GM23338 (cell line): ENCODE results near the gene ETNPPL. TPM values are rescaled to one million over a fixed set of nuclear protein-coding genes. Genes with fewer than 3 reads are reported as not detected.

Experiments
- ATAC-seq: fragments of 200-7000 bp; cut with Tn5 transposase; 3 replicates; pipeline ENCODE4 v1.9.1; 2020
- DNase-seq: peaks from one replicate; pipeline ENCODE4 v3.0.0-alpha.2; 2015; ENCODE audit warnings: low spot score
- H2AFZ ChIP-seq: fragments of 200-600 bp; sonication (generic); 2 replicates; pipeline ENCODE4 v1.8.0; 2016; ENCODE audit warnings: antibody characterized with exemption, mild to moderate bottlenecking, moderate library complexity
- H3F3A ChIP-seq: fragments of 200-600 bp; sonication (generic); replicated peaks from 2 replicates; pipeline ENCODE4 v1.8.0; 2017; ENCODE audit warnings: antibody characterized with exemption, mixed run types, low read depth
- H3K27ac ChIP-seq: fragments of 200-600 bp; sonication (generic); 2 replicates; pipeline ENCODE4 v1.6.1; 2016; ENCODE audit warnings: low read depth
- H3K27me3 ChIP-seq: fragments of 200-600 bp; sonication (generic); 2 replicates; pipeline ENCODE4 v1.8.0; 2016; ENCODE audit warnings: mild to moderate bottlenecking, mixed run types, moderate library complexity; ENCODE audit not compliant: insufficient read depth
- H3K36me3 ChIP-seq: fragments of 200-600 bp; sonication (generic); 2 replicates; pipeline ENCODE4 v1.8.0; 2016; ENCODE audit warnings: mild to moderate bottlenecking; ENCODE audit not compliant: insufficient read depth
- H3K4me1 ChIP-seq: fragments of 200-600 bp; sonication (generic); 2 replicates; pipeline ENCODE4 v1.8.0; 2016; ENCODE audit warnings: mild to moderate bottlenecking, moderate library complexity; ENCODE audit not compliant: insufficient read depth
- H3K4me2 ChIP-seq: fragments of 200-600 bp; sonication (generic); 2 replicates; pipeline ENCODE4 v1.7.1; 2017; ENCODE audit warnings: mixed run types
- H3K4me3 ChIP-seq: fragments of 200-600 bp; sonication (generic); 2 replicates; pipeline ENCODE4 v1.6.1; 2016; ENCODE audit warnings: mixed run types
- H3K79me2 ChIP-seq: fragments of 200-600 bp; sonication (generic); replicated peaks from 2 replicates; pipeline ENCODE4 v1.8.0; 2017; ENCODE audit warnings: mild to moderate bottlenecking; ENCODE audit not compliant: insufficient read depth
- H3K9me2 ChIP-seq: fragments of 200-600 bp; sonication (generic); 2 replicates; pipeline ENCODE4 v1.8.0; 2017; ENCODE audit not compliant: insufficient read depth
- H4K20me1 ChIP-seq: fragments of 200-600 bp; sonication (generic); replicated peaks from 2 replicates; pipeline ENCODE4 v1.8.0; 2017; ENCODE audit warnings: mild to moderate bottlenecking; ENCODE audit not compliant: insufficient read depth
- H3K27ac Mint-ChIP-seq: 2 replicates; pipeline ENCODE4 v1.8.0; 2020; ENCODE audit warnings: inconsistent platforms, mild to moderate bottlenecking, moderate library complexity, mixed read lengths
- H3K27me3 Mint-ChIP-seq: 3 replicates; pipeline ENCODE4 v1.8.0; 2022; ENCODE audit warnings: low read depth, mild to moderate bottlenecking, moderate library complexity, mixed read lengths, inconsistent platforms; ENCODE audit not compliant: insufficient read depth, poor library complexity
- H3K36me3 Mint-ChIP-seq: 3 replicates; pipeline ENCODE4 v1.8.0; 2021; ENCODE audit warnings: low read depth, mild to moderate bottlenecking, inconsistent platforms, moderate library complexity, mixed read lengths
- H3K4me1 Mint-ChIP-seq: 3 replicates; pipeline ENCODE4 v1.8.0; 2020; ENCODE audit warnings: mild to moderate bottlenecking, inconsistent platforms, mixed read lengths
- H3K4me3 Mint-ChIP-seq: 3 replicates; pipeline ENCODE4 v1.8.0; 2021; ENCODE audit warnings: moderate library complexity, mild to moderate bottlenecking, inconsistent platforms, mixed read lengths
- H3K9me3 Mint-ChIP-seq: 3 replicates; pipeline ENCODE4 v1.8.0; 2020; ENCODE audit warnings: moderate library complexity, mild to moderate bottlenecking, inconsistent platforms, mixed read lengths
- CTCF ChIP-seq, 2 experiments: fragments of 200-600 bp in 1 of 2; sonication (generic) in 1 of 2; conservative IDR thresholded peaks; 2 replicates each; pipeline versions ENCODE4 v1.5.1 to v1.6.1; 2016 to 2017; ENCODE audit warnings: antibody characterized with exemption in 2 of 2, low read depth in 2 of 2, mild to moderate bottlenecking in 2 of 2, moderate library complexity in 1 of 2
- EZH2 ChIP-seq: fragments of 200-600 bp; sonication (generic); IDR thresholded peaks from one replicate; pipeline ENCODE4 v1.8.0; 2017; ENCODE audit warnings: antibody characterized with exemption, mild to moderate bottlenecking, low read depth; ENCODE audit not compliant: unreplicated experiment
- EZH2phosphoT487 ChIP-seq: fragments of 200-600 bp; sonication (generic); IDR thresholded peaks from one replicate; pipeline ENCODE4 v1.8.1; 2018; ENCODE audit warnings: antibody characterized with exemption; ENCODE audit not compliant: unreplicated experiment
- JUNB ChIP-seq: IDR thresholded peaks from one replicate; pipeline ENCODE4 v1.6.1; 2016; ENCODE audit warnings: antibody characterized with exemption; ENCODE audit not compliant: unreplicated experiment
- NANOG ChIP-seq: IDR thresholded peaks from 2 replicates; pipeline ENCODE4 v1.6.1; 2016; ENCODE audit warnings: antibody characterized with exemption, borderline replicate concordance
- POLR2AphosphoS5 ChIP-seq: IDR thresholded peaks from 2 replicates; pipeline ENCODE4 v1.6.1; 2016; ENCODE audit warnings: antibody characterized with exemption, low read depth
- REST ChIP-seq: IDR thresholded peaks from one replicate; pipeline ENCODE4 v1.6.1; 2018; ENCODE audit warnings: antibody characterized with exemption; ENCODE audit not compliant: unreplicated experiment
- STAT1 ChIP-seq: IDR thresholded peaks from one replicate; pipeline ENCODE4 v1.6.1; 2016; ENCODE audit warnings: antibody characterized with exemption; ENCODE audit not compliant: unreplicated experiment
- ZNF114 ChIP-seq: fragments of 250-450 bp; sonication (Bioruptor Pico); IDR thresholded peaks from 2 replicates; pipeline ENCODE4 v1.5.0; 2020; ENCODE audit warnings: mild to moderate bottlenecking, moderate library complexity
- ZNF331 ChIP-seq: fragments of 250-450 bp; sonication (Bioruptor Pico); IDR thresholded peaks from 2 replicates; pipeline ENCODE4 v1.5.0; 2020; ENCODE audit warnings: low read depth, mild to moderate bottlenecking, moderate library complexity
- polyA plus RNA-seq: library from polyadenylated mRNA; unstranded; fragments of >200 nt; fragmentation: Nextera tagmentation; extraction: Ambion mirVana; gene quantifications from 2 replicates; pipeline ENCODE4 v1.2.1, GENCODE V29; 2016
- total RNA-seq: library from RNA; depleted of rRNA; stranded (reverse); fragments of >200 nt; shearing (Covaris generic); gene quantifications from 2 replicates; pipeline ENCODE4 v1.2.3, GENCODE V29; 2014

The ETNPPL gene
- total and polyA plus RNA-seq, 2 experiments from 2014 or later, result 1.2 to 1.5 TPM

- TF ChIP-seq EZH2, result no peak
- TF ChIP-seq POLR2AphosphoS5, result no peak
- TF ChIP-seq ZNF331, result no peak
- TF ChIP-seq STAT1, result no peak
- no peak for TF ChIP-seq REST
These were observed 68.4 kb downstream of the ETNPPL start (continued) for GRCh38 chr4:108694423-108694822.

- ATAC-seq (no peak), DNase-seq (no peak)
- Histone ChIP-seq H3K9me2 (0 out of 2 replicates have a peak, but pooled peaks cover 5% of the 10 kb centered on the region), H4K20me1 (no peaks in the 10 kb centered on the region), H3K79me2 (no peaks in the 10 kb centered on the region), H3F3A (no peaks in the 10 kb centered on the region), H3K4me2 (no peak overlapping the region), H2AFZ (no peak overlapping the region), H3K36me3 (no peaks in the 10 kb centered on the region), H3K27ac (no peak overlapping the region), H3K4me1 (0 out of 2 replicates have a peak, but pooled peaks cover 10% of the 10 kb centered on the region), H3K4me3 (no peak overlapping the region), H3K27me3 (no peaks in the 10 kb centered on the region)
- Mint-ChIP-seq H3K9me3 (no peaks in the 10 kb centered on the region), H3K27me3 (no peaks in the 10 kb centered on the region), H3K4me3 (no peak overlapping the region), H3K4me1 (no peaks in the 10 kb centered on the region), H3K36me3 (no peaks in the 10 kb centered on the region), H3K27ac (no peak overlapping the region)
- TF ChIP-seq STAT1 (no peak), CTCF (conservative IDR thresholded peaks at IDR 0.05; ENCODE audit: low read depth in 2 of 2) (no peak), EZH2phosphoT487 (no peak), NANOG (no peak), JUNB (no peak), POLR2AphosphoS5 (no peak)
These were observed 69.0 kb downstream of the ETNPPL start for GRCh38 chr4:108693819-108694218.

GRCh38 chr4:108693211-108693610 lies 69.6 kb downstream of the ETNPPL start:
- no peaks in the 10 kb centered on the region for H3K27me3 Mint-ChIP-seq
- no peak for TF ChIP-seq CTCF (conservative IDR thresholded peaks at IDR 0.05; ENCODE audit: low read depth in 2 of 2)
- no peak for TF ChIP-seq REST
- no peak for TF ChIP-seq EZH2
- TF ChIP-seq ZNF114, result no peak
- TF ChIP-seq NANOG, result no peak
- TF ChIP-seq POLR2AphosphoS5, result no peak
- TF ChIP-seq STAT1, result no peak

More at GRCh38 chr4:108693211-108693610, 69.6 kb downstream of the ETNPPL start:
- H3K27ac ChIP-seq, result no peak overlapping the region
- Mint-ChIP-seq H3K9me3 (no peaks in the 10 kb centered on the region), H3K4me3 (no peak overlapping the region), H3K36me3 (no peaks in the 10 kb centered on the region), H3K27ac (no peak overlapping the region), H3K4me1 (no peaks in the 10 kb centered on the region)
- 0 out of 2 replicates have a peak, but pooled peaks cover 10% of the 10 kb centered on the region for H3K4me1 ChIP-seq
- no peaks in the 10 kb centered on the region for H3K27me3 ChIP-seq
- no peaks in the 10 kb centered on the region for H4K20me1 ChIP-seq
- H3F3A ChIP-seq, result no peaks in the 10 kb centered on the region
- no peak overlapping the region for H3K4me3 ChIP-seq
- H2AFZ ChIP-seq, result no peak overlapping the region
- no peaks in the 10 kb centered on the region for H3K36me3 ChIP-seq
- no peaks in the 10 kb centered on the region for H3K79me2 ChIP-seq
- H3K9me2 ChIP-seq, result 0 out of 2 replicates have a peak, but pooled peaks cover 5% of the 10 kb centered on the region
- no peak for ATAC-seq
- no peak for DNase-seq
- H3K4me2 ChIP-seq, result no peak overlapping the region
